ENCODE measurements around the gene WDPCP.

- TF ChIP-seq ZNF274 (IDR thresholded peaks at IDR 0.05; ENCODE audit: low read depth, low read length) (no peak), YY1 (IDR thresholded peaks at IDR 0.05; ENCODE audit: insufficient read depth, insufficient read length) (no peak)
Observed at GRCh38 chr2:63632382-63632781, 44.1 kb upstream of the WDPCP start.
